CD4-positive, alpha-beta T cell treated with Interleukin-12 subunit alpha and Interleukin-12 subunit beta, for 1 hour (primary cell): ENCODE results near the gene ASB6.
"Not testable (repeated sequence)": the region's sequence is repeated elsewhere in the genome, so short reads cannot be mapped to it uniquely, and the experiment has no call there.

Experiments
- DNase-seq: peaks from one replicate; pipeline ENCODE4 v3.0.0-alpha.2; 2020

ASB6 gene

DNA sequence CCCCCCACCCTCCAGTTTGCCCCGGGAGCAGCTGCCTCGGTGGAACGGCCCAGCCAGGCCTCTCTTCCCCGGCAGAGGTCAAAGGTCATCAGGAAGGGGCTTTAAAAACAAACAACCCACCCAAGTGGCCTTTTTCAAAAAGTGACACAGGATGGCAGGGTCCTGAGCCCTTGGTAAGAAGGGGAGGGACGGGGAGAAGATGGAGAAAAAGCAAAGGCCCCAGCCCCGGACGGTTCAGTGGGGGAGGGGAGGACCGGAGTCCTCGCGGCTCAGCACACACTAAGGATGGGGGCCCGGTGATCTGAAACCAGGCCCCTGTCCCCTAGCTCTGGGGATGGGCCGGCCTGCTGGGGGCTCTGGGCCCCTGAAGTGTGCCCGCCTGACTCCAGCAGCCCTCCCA lies 24.6 kb upstream of the ASB6 start:
- no peak for DNase-seq

DNA sequence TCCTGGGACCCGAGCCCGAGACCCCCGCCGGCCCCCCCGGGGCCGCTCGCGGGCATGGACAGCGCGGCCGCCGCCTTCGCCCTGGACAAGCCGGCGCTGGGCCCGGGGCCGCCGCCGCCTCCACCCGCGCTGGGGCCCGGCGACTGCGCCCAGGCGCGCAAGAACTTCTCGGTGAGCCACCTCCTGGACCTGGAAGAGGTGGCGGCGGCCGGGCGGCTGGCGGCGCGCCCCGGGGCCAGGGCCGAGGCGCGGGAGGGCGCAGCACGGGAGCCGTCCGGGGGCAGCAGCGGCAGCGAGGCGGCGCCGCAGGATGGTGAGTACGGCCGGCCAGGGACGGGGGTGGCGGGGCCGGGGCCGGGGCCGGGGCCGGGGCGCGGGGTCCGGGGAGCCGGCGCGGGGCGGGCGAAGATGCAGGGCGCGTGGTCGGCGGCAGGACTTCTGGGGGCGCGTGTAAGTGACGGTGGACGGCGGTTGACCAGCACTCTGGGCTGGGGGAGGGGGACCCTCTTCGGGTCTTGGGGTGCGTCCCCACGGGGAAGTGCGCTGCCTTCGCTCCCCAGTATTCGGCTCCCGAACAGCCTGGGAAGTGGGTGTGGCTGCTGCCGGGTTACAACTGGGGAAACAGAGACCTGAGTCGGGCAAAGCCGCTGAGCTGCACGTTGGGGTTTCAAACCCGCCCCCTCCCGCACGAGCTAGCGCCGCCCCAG lies 24.0 kb upstream of the ASB6 start:
- no peak for DNase-seq

DNA sequence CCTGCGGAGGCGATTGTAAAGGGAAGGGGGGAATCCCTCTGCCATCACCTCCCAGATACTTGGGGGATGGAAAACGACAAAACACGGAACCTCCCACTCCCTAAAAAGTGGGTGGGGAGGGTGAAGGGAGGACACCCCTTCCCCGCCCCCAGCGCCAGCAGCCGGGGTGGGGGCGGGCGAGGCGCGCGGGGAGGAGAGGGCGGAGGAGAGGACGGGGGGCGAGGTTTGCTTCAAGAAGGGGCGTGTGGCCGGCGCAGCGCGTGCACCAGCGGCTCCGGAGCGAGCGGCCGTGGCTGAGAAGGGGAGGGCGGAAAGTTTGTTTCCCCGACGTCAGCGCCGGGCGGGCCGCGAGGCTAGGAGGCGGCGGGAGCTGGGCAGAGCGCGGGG lies 23.4 kb upstream of the ASB6 start, which contains the start of gene PRRX2:
PRRX2 (plus strand) TSS at position 259 of the 387 bp plus-strand sequence. CDS start 221 bp downstream, outside the sequence.
- peak; percentile 14 for DNase-seq

DNA sequence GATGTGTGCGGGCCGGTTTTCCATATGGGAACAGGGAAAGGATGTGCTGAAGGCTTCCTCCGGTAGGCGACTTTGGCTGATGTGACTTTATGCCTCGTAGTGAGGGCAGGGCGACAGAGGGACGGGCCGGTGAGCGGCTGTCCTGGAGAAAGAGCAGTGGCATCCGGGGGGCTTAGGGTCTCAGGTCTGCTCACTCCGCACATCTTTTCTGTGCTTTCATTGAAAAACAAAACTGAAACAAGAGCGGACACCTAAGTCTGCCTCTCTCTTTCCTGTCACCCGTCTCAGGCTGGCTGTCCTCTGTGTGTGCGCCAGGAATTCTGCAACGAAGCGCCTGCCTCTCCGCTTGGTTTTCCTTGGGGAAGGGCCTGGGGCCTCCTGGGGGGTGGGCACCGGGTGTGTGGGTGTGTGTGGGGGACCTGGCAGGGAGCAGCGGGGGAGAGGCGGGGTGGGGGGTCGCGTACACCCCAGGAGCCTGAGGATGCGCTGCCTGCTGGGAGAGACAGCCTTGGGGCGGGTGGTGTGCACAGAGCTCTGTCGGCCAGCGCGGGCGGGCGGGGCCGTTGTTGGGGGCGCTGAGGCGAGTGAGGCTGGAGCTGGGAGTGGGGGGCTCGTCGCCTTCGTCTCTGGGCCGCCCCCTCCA lies 22.9 kb upstream of the ASB6 start:
- no peak for DNase-seq

DNA sequence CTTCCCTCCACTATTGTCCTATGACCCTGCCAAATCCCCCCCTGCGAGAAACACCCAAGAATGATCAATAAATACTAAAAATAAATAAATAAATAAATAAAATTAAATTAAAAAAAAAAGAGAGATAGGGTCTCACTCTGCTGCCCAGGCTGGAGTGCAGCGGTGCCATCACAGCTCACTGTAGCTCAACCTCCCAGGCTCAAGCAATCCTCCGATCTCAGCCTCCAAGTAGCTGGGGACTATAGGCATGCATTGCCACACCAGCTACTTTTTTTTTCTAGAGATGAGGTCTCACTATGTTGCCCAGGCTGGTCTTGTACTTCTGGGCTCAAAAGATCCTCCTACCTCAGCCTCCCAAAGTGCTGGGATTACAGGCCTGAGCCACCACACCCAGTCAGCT lies 20.3 kb upstream of the ASB6 start:
- DNase-seq, result not testable (repeated sequence)

DNA sequence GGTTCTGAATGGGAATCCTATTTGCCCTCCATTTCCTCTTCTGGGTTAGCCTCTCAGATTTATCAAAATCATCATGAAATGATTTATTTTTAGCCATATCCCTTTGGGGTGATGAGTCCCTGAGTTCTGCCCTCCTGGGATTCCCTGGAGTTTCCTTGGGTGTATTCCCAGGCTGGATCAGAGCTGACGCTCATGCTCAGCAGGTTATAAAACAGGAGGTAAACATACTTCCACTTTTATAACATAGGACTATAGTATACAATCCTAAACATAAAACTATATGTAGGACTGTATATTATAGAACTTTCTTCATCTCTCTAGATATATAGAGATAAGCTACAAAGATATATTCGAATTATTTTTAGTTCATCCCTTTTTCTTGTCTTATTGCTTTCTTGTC lies 19.1 kb upstream of the ASB6 start:
- DNase-seq, result no peak

DNA sequence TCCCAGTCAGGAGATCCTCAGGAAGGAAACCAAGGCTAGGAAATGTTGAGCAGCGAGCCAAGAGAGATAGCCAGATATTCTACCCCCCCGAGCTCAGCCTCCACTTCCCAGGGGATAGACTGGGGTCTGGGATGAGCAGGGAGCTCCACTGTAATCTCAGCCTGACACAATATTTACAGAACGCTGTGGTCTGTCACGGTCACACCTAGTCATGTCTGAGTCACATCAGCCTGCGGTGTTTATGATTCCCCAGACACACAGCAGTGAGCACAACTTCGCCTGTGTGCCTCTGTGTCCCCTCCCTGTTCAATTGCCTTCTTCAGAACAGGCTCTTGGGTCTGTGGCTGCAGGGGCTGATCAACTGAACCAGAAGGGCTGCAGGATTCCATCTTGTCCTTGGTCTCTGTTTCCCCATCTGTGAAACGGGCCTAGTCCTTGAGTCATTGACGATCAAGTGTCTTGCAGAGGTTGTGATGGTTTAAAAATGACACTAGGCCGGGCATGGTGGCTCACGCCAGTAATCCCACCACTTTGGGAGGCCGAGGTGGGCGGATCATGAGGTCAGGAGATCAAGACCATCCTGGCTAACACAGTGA lies 14.9 kb upstream of the ASB6 start:
- no peak for DNase-seq

DNA sequence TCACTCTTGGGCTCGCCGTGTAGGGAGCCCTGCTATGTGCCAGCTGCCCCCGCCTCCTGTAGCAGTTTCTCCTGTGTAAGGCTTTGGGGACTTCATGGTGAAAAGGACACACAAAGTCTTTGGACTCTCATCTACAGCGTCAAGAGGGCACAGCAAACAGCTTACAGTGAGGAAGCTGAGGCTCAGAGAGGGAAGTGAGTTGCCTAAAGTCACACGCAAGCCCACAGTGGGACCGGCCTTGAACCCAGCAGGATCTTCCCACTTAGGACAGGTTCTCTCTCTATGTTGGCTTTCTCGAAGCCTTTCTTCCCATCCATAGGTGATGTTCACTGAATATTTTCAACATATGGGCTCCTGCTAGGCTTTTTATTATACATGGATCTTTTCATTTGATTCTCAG lies 13.7 kb upstream of the ASB6 start:
- no peak for DNase-seq

DNA sequence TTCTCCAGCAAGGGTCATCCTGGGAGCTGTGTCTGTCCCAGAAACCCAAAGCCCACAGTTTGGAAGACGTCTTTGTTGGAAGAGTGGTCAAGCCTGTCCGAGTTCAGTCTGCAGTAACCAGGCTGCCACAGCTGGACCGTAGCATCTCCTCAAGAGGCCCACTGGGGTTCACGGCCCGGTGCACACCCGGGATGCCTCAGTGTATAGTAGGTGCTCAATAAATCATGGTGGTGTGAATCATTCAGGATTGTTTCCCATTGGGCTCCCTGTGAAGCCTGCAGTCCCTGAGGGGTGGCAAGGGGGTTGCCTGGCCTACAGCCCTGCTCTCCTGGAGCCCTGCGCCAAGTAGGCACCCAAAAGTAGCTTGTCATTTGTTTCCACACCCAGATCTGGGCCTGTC lies 13.2 kb upstream of the ASB6 start:
- DNase-seq, result no peak

DNA sequence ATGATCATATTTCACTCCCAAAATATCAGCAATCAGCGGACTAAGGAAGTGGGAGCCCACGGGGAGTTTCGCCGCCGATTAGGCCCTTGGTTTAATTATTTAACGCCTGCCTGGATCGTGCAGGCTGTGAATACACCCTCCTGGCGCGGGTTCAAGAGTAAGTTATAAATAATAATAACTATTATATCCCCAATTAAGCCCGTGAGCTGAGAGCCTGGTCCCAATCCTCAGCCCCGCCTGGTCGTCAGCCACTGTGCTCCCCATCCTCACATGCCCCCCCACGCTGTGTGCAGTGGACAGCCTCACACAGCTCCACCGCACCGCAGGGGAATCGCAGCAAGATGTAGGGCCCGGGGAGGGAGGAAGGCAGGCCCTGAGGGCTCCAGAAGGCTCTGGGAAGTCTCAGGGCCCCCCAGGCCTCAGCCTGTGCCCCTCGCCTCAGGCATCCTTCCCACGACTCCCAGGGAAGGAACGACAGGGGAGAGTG lies 12.6 kb upstream of the ASB6 start:
- DNase-seq, result no peak

DNA sequence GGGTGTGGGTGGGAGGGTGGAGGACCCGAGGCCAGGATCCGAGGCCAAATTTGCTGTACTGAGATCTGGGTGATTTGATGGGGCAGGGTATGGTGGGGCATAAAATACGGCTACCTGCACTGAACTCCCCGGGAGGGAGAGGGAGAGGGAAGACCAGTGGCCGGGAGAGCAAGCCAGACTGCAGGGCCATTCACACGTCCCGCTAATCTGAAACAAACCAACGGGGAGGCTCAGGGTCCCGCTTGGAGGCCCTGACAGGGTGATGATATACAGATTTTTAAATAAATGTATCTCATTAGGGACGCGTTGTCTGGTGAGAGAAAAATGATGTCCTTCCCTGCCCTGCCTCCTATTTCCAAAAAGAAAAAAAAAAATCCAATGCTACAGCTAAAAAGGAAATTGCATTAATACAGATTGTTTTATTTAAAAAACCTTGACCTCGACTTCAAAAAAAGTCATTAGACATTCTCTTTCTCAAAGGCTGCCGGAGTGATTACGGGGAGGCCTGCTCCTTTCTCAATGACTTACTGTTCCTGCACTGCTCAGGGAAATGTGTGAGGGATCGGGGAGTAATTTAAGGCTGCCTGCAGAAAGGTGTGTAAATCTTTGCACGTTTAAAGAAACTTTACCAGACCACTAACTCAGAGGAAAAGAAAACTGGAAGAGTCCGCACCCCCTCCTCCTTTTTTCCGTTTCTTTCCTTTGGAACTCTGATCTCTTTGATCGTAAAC lies 12.0 kb upstream of the ASB6 start:
- DNase-seq, result no peak

DNA sequence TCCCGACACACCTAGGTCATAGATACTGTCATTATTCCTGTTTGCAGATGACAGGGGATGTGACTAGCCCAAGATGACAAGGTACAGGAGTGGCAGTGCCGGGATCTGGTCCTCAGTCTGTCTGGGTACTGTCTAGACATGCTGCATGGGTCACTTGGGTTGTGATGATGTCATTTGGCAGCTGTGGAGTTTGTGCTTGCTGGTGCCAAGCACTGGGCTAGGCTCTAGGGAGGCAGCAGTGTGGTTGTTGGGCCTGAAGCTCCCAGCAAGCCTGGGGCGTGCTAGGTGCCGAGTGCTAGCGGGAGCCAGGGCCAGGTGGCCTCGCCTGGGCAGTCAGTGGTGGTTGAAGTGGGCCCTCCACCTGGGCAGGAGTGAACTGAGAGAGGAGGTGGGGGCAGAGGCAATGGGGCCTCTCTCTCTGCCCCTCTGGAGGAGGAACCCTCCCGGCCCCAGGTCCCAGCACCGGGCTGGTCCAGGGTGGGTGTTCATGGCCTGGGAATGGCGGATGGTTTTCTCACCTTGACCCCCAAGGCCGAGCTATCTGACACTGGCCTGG lies 8.8 kb upstream of the ASB6 start:
- DNase-seq, result no peak

DNA sequence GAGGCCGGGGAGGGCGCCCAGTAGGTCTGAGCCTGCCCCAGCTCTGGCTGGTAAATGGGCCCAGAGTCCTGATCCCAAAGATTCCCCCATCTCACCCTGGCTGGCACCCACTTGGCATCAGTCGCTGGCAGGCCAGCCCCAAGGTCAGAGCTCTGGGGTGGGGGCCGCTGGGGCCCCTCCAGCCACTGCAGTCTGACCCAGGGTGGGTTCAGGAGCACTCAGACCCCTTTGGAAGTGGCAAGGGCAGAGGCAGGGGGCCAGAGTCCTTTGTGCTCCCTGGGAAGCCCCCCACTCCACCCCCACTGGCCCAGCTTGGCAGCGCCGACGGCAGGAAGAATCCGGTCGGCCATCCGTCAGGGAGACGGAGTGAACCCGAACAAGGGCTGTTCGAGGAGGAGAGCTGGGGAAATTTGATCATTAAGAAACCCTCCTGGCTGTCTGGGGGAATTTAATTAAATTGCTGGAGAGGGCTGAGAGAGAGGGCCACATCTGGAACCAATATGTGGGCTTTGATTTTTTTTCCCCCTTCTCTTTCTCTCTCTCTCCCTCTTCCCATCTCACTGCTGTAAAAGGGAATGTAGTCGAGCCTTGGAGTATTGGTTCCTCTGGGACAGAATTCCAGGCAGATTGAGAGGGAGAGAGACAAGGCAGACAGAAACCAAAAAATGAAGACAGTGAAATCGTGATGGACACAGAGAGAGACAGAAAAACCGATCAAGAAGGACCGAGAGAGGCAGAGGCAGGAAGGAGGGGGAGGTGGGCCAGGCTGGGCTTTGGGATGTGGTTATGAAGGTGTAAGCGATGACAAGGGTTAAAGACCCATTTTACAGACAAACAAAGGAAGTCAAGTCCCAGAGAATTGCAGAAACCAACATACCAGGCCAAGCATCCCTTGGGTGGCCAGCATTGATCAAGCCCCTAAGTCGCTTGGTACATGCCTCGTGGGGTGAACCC lies 8.1 kb upstream of the ASB6 start:
- DNase-seq, result no peak

DNA sequence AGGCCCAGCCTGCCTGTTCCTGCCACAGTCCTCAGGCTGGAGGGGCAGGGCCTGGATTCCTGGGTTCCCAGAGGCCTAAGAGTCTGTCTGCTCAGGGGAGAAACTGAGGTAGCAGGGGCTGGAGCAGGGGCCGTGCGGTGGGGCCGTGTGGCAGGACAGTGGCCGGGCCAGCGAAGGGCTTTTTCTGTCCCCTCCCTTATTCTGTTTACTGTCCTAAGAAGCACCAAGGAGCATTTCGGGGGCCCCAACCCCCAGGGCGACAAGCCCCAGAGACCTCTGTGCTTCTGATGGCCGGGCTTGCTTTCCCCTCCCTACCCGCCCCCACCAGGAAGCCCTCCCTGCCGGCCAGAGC lies 6.8 kb upstream of the ASB6 start:
- no peak for DNase-seq

DNA sequence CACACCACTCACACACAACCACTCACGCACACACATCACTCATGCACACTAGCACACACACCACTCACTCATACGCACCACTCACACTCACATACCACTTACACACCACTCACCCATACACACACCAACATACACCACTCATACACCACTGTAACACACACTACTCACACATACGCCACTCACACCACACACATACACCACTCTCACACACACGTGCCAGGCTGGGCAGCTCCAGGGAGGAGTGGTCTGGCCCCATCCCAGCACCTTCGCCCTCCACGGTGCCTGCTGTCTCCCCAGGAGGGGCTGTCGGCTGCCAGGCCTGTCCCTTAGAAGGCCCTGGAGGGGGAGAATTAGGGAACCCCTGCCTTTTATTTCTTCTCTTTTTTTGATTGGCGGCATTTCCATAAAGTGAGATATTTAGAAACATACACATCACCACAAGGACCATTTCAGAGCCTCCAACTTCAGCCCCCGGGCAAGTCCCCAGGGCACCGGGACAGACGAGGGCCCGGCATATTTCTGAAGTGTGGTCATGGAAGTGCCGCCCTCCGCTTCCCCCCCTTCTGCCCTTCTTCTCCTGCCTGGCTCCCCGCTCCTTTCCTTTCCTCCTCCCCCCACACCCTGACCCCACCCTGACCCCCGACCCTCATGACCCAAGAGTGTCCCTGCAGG lies 6.3 kb upstream of the ASB6 start:
- no peak for DNase-seq

DNA sequence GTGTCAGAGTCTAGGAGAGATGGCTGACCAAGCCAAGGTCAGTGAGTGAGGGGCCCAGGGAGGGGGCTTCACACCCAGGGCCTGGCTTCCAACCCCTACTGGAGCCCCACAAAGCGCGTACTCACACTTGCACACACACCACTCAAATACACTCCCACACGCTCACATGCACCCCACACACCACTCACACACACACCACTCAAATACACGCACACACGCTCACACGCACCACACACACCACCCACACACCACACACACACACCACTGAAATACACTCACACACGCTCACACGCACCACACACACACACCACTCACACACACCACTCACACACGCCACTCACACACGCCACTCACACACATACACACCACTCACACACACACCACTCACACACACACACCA lies 5.7 kb upstream of the ASB6 start:
- no peak for DNase-seq

DNA sequence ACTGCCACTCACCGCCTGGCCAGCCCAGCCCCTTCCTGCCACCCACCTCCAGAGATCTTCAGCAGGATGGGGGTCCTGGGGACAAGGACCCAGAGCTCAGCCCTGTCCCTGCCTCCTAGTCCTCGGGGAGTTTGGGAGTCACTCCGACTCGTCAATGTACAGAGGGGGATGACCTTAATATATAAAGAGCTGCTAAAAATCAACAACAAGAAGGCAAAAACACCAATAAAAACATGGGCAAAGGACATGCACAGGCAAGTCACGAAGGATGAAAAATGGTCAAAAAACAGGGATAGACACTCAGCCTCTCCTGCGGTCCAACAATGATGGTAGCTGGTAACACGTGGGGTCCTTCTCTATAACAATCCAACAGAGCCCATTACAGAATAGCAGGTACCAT lies 4.7 kb upstream of the ASB6 start:
- no peak for DNase-seq

DNA sequence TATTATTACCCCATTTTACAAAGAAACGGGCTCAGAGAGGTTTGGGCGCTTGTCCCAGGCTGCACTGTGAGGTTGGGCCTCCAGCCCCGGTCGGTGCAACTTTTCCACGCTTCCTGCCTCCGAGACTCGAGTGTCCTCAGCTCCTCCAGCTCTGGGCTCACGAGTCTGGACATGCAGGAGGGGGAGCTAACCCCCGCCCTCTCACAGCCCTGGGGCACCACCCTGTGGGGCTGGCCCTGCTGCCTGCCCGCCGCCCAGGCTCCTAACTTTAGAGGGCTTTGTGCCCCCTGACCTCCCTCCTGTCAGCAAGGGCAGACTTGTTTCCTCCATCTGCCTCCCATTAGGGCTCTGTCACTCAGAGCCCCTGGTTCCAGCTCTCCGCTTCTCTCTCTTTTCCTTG lies 4.3 kb upstream of the ASB6 start:
- no peak for DNase-seq

DNA sequence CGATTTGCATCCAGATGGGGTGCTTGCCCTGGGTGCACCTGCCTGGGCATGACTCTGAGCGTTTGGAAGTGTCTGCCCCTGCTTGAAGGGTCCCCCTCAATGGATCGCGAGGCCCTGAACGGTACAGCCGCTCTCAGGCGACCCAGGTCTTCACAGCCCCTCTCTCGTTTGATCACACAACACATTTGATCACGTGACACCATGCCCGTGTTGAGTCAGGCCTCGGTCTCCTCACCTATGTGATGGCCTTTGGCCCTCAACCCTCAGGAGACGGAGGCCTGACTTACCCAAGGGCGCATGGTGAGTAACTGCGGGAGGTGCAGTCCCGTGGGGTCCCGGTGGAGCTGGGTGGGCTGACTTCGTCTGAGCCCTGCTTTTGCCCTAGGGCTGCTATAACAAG lies 3.0 kb upstream of the ASB6 start:
- DNase-seq, result no peak

DNA sequence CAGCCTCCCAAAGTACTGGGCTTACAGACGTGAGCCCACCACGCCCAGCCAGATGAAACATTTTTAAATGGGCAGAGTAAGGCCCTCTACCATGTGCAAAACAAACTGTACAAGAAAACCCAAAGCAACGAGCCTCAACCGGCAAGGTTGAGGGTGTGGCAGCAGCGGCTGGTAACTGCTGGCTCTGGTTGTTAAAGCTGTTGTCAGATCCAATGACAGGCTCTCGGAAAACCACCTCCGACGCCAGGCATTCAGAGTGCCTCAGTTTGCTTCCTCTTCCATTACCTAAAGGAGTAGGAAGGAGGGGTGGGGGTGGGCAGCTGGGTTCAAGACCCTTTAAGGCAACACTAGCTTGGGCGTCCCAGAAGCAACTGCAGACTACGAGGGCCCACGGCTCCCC lies 2.4 kb upstream of the ASB6 start:
- no peak for DNase-seq

DNA sequence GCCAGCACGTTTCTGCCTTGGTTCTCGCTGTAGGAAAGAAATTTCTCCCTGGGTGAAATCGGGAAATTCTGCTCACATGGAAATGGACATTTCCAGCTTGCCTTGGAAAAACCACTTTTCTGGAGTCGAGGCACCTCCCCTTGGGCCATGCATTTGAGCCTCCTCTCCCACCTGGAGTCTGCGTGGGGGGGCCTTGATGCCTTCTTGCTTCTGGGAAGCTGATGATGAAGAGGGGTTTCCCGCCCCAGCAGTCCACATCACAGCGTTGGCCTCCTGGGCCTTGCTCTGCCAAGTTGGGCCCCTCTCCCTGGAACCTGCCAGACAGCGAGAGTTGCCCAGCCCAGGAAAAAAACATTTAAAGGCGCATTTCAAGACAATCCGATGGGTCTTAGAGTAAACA lies 1.8 kb upstream of the ASB6 start:
- no peak for DNase-seq
